IPS DF 6.9 (cell line): Measurements from ENCODE around the gene FAXC.
"Not testable (repeated sequence)": the region's sequence is repeated elsewhere in the genome, so short reads cannot be mapped to it uniquely, and the experiment has no call there.

Experiments
- DNase-seq: peaks from one replicate; pipeline ENCODE4 v3.0.0-alpha.2; 2013; ENCODE audit warnings: low read depth, low spot score
- H3K27ac ChIP-seq: one replicate; pipeline ENCODE4 v1.5.1; 2013; ENCODE audit warnings: low read length, control low read depth
- H3K27me3 ChIP-seq: 2 replicates; pipeline ENCODE4 v1.6.1; 2013; ENCODE audit warnings: mild to moderate bottlenecking, low read length; ENCODE audit not compliant: control insufficient read depth, insufficient read depth
- H3K36me3 ChIP-seq: 2 replicates; pipeline ENCODE4 v1.6.1; 2013; ENCODE audit warnings: low read length; ENCODE audit not compliant: control insufficient read depth, insufficient read depth
- H3K4me1 ChIP-seq: 2 replicates; pipeline ENCODE4 v1.6.1; 2013; ENCODE audit warnings: low read length; ENCODE audit not compliant: control insufficient read depth, insufficient read depth
- H3K4me3 ChIP-seq: 2 replicates; pipeline ENCODE4 v1.5.1; 2013; ENCODE audit warnings: mild to moderate bottlenecking, low read length
- H3K9me3 ChIP-seq: 2 replicates; pipeline ENCODE4 v1.6.1; 2013; ENCODE audit warnings: low read length, inconsistent platforms; ENCODE audit not compliant: control insufficient read depth, insufficient read depth
- WGBS: extraction: QIAGEN DNeasy Blood & Tissue Kit; methylation state at CpG from one replicate; pipeline ENCODE4 v1.1.7; 2013; ENCODE audit warnings: mixed read lengths, missing lambda C conversion rate; ENCODE audit not compliant: insufficient read length, insufficient coverage; 5-methylcytosine and 5-hydroxymethylcytosine counted together

The FAXC gene

DNA sequence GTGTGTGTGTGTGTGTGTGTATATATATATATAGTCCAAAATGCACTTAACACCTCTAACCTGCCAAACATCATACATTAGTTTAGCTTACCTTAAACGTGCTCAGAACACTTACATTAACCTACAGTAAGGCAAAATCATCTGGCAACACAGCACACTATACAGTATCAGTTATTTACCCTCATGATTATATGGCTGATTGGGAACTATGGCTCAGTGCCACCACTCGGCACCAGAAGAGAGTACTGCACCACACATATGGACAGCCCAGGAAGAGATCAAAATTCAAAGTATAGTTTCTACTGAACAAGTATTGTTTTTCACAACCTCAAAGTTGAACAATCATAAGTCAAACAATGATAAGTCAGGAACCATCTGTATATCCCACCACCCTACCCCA, 59.8 kb downstream of the FAXC start:
- Histone ChIP-seq H3K36me3 (no peaks in the 10 kb centered on the region; the same call in 1 of the 2 replicates), H3K27me3 (no peaks in the 10 kb centered on the region), H3K4me1 (no peaks in the 10 kb centered on the region), H3K27ac (no peak overlapping the region), H3K9me3 (no peaks in the 10 kb centered on the region), H3K4me3 (no peak overlapping the region)
- no CpG with 5 or more reads among the region's 2 CpGs for WGBS
- DNase-seq: no peak

DNA sequence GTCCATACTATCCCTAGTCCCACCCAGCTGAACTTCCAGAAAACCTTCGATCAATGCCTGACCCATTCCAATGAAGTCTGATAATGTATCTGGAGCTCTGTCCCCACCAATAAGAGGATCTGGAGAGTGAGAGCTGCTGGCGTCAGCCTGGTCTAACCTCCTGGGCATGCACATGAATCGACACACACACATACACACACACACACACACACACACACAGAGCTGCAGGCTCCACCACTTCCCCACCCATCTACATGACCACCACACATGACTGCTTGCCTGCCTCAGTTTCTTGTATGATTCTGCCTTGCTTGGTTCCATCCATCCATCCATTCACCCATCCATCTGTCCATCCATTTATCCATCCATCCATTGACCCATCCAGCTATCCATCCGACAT, 60.8 kb downstream of the FAXC start:
- no CpG with 5 or more reads among the region's 4 CpGs for WGBS
- Histone ChIP-seq H3K27ac (no peak overlapping the region), H3K36me3 (no peaks in the 10 kb centered on the region; the same call in 1 of the 2 replicates), H3K4me1 (no peaks in the 10 kb centered on the region), H3K9me3 (no peaks in the 10 kb centered on the region), H3K4me3 (no peak overlapping the region), H3K27me3 (no peaks in the 10 kb centered on the region)
- DNase-seq: no peak

DNA sequence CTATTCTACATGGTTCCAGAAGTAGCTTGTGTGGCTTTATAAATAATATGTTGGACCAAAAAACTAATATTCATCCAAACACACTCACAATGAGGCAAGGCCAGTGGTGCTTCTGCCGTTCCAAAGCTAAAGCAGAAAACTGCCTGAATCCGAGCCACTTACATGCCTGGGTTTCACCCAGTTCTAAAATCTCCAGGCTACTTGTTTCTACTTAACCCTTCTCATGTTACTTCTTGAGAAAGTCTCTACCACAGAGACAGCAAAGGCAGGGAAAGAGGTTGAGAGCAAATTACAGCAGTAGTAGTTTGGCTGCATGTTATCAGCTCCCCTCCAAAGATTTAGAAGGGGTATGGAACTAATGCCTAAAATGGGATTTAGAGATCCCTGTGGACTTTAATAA, 62.0 kb downstream of the FAXC start:
- no peak for DNase-seq
- no CpG with 5 or more reads among the region's 2 CpGs for WGBS
- H3K27ac ChIP-seq: no peak overlapping the region

DNA sequence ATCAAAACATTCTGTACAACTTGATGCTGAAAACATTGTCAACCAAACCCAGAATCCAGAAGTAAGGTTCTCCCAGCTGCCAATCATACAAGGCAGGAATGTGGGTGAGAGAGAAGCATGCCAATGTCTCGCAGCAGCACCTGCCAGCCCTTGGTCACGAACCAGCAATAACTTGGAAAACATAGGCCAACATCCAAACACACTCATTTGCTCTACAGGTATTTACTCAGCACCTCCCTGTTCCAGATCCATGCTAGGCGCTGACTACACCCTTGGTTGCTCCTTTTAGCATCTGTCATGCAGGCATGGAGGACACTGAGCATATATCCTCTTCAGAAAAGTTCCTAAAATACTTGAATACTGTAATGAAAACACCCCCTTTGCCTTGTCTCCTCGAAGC, 63.6 kb downstream of the FAXC start:
- H3K36me3 ChIP-seq: no peaks in the 10 kb centered on the region
- WGBS: no CpG with 5 or more reads among the region's 4 CpGs
- H3K9me3 ChIP-seq: no peaks in the 10 kb centered on the region
- no peak for DNase-seq
- H3K27ac ChIP-seq: no peak overlapping the region
- H3K4me1 ChIP-seq: no peaks in the 10 kb centered on the region
- H3K4me3 ChIP-seq: no peak overlapping the region
- H3K27me3 ChIP-seq: no peaks in the 10 kb centered on the region

More for the DNA sequence above, 62.0 kb downstream of the FAXC start:
- no peaks in the 10 kb centered on the region for H3K9me3 ChIP-seq
- no peak overlapping the region for H3K4me3 ChIP-seq
- H3K27me3 ChIP-seq: no peaks in the 10 kb centered on the region
- no peaks in the 10 kb centered on the region for H3K4me1 ChIP-seq
- H3K36me3 ChIP-seq: no peaks in the 10 kb centered on the region; the same call in 1 of the 2 replicates

DNA sequence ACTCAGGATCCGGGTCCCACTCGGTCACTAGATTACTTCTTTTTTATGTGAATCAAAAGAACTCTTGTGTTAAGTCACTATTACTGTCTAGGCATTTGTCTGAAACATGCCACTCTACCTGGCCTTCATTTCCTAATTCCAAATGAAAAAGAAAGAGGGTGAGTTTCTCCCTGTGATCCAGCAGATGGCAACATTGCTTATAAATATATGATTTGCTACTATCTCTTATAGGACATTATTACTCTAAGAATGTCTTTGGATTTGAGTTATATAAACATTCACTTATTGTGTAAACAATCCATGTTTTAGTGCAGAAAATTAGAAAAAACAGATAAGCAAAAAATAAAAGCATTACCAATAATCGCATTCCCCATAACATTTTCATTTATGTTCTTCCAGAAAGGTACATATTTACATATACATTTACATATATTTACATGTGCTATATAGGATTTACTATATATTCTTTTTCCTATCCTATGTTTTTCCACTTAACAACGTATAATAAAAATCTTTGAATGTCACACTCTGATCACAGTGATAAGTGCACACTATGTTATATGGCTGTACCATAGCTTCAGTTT, 66.9 kb downstream of the FAXC start:
- WGBS: no CpG with 5 or more reads among the region's 4 CpGs
- DNase-seq: no peak
- H3K4me3 ChIP-seq: no peak overlapping the region
- no peaks in the 10 kb centered on the region for H3K9me3 ChIP-seq
- H3K4me1 ChIP-seq: no peaks in the 10 kb centered on the region
- no peaks in the 10 kb centered on the region for H3K27me3 ChIP-seq
- H3K36me3 ChIP-seq: no peaks in the 10 kb centered on the region
- no peak overlapping the region for H3K27ac ChIP-seq

DNA sequence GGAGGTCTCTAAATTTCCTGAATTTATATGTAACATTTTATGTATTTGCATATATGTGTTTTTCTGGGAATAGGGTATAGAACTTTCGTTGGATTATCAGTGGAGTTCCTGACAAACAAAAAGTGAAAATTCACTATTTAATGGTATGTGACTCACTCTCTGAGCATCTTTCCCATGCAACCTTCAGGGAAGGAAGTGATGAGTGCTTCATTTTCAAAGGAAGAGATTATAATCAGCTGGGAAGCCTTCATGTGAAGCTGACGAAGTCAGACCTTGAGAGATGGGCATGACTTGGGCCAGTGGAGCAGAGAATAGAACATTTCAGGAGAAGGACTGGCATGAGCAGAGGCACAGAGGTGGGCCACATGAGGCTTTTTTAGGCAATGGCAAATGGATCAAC, 72.7 kb downstream of the FAXC start:
- no CpG with 5 or more reads among the region's 2 CpGs for WGBS
- Histone ChIP-seq H3K4me3 (no peak overlapping the region), H3K27me3 (no peaks in the 10 kb centered on the region), H3K36me3 (no peaks in the 10 kb centered on the region), H3K4me1 (no peaks in the 10 kb centered on the region), H3K9me3 (no peaks in the 10 kb centered on the region), H3K27ac (no peak overlapping the region)
- no peak for DNase-seq

DNA sequence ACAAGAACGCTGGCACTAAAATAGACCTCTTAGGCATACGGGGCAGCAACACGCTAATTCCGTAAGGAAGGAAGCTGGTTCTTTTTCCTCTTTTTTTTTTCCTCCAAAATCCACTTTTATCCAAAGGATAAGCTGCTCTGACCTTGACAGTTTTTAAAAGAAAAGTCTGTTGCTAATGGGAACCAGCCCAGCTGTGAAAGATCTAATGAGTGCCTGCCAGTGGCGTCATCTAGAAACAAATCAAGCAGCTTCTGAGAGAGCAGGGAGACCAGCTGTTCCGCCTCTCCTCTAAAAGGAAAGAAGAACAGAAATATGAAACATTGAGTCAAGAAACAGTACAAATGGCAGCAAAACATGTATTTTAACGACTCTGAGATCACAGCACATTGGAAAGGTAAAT, 78.6 kb downstream of the FAXC start:
- Histone ChIP-seq H3K9me3 (no peaks in the 10 kb centered on the region), H3K36me3 (no peaks in the 10 kb centered on the region), H3K4me3 (no peak overlapping the region), H3K4me1 (0 out of 2 replicates have a peak, but pooled peaks cover 4% of the 10 kb centered on the region), H3K27ac (no peak overlapping the region), H3K27me3 (no peaks in the 10 kb centered on the region)
- no peak for DNase-seq
- WGBS: no CpG with 5 or more reads among the region's 7 CpGs

DNA sequence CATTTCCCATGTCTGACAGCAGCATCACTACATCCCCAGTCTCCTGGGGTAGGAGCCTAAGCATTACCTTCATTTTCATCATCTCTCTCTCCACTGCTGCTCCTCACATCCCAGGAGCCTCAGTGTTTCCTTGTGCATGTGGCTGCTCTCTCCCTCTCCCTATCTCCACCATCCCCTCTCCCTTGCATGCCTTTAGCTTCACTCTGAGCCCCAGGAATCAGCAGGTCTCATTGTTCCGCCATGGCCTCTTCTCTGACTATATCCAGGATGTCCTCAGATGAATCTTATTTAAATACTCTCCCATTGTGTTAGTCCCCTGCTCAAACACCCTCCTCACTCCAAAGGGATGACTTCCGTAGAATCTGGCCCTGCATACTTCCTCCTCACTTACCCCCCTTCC, 79.4 kb downstream of the FAXC start:
- Histone ChIP-seq H3K27ac (no peak overlapping the region), H3K9me3 (no peaks in the 10 kb centered on the region), H3K4me3 (no peak overlapping the region), H3K36me3 (no peaks in the 10 kb centered on the region), H3K27me3 (no peaks in the 10 kb centered on the region), H3K4me1 (0 out of 2 replicates have a peak, but pooled peaks cover 4% of the 10 kb centered on the region)
- DNase-seq: no peak
- no CpG with 5 or more reads among the region's 2 CpGs for WGBS

DNA sequence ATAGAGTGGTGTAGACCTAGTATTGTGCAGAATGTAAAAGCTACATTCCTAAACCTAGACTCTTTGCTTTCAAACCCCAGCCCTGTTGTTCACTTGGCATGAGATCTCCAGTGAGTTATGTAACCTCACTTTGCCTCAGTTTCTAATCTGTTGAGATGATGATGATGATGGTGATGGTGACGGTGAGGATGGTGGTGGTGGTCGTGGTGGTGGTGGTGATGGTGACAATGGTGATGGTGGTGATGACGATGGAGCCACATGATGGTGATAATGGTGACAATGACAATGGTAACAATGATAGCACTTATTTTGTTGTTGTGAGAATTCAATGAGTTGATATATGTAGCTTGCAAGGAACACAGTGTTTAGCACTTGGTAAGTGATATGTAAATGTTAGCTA, 80.3 kb downstream of the FAXC start:
- H3K36me3 ChIP-seq: no peaks in the 10 kb centered on the region
- no peak overlapping the region for H3K4me3 ChIP-seq
- WGBS: no CpG with 5 or more reads among the region's 3 CpGs
- no peak overlapping the region for H3K27ac ChIP-seq
- H3K27me3 ChIP-seq: no peaks in the 10 kb centered on the region
- no peak for DNase-seq
- H3K9me3 ChIP-seq: no peaks in the 10 kb centered on the region
- H3K4me1 ChIP-seq: 0 out of 2 replicates have a peak, but pooled peaks cover 4% of the 10 kb centered on the region

DNA sequence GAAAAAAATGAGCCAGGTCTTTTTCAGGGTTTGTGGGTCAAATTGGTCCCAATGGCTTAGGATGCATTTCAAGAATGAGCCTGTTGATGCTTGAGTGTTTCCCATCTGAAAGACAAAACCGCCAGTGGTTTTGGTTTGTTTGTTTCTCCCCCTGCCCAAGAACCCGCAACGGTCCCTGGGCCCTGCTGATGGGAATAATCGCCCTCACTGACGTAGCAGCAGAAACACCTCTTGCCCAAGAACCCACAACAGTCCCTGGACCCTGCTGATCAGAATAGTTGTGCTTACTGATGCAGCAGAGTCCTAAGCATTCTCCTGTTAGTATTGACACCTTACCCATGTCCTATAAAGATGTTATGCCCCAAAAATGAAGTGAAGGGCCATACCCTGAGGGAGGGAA, 82.5 kb downstream of the FAXC start:
- no CpG with 5 or more reads among the region's 5 CpGs for WGBS
- H3K27me3 ChIP-seq, H3K9me3 ChIP-seq, DNase-seq, H3K4me1 ChIP-seq, H3K27ac ChIP-seq, H3K4me3 ChIP-seq, H3K36me3 ChIP-seq: not testable (repeated sequence)

DNA sequence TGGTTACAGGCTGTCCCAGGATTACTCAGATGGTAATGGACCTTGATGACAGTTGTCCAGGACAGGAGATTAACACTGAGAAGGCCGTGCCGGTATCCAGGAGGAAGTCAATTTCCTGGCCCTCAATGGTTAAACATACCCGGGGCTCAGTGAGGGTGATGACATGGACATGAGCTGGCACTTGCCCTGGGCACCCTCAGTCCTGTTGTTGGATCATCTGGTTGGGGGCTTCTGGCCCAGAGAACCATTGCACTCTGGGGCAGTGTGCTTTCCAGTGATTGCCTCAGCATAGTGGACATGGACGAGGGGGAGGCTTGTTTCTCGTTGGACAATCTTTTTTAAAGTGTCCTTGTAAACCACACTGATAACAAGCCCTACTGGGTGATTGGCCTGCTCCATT, 84.0 kb downstream of the FAXC start:
- not testable (repeated sequence) for H3K4me3 ChIP-seq, H3K27me3 ChIP-seq, H3K9me3 ChIP-seq, H3K27ac ChIP-seq, H3K36me3 ChIP-seq, H3K4me1 ChIP-seq, DNase-seq
- no CpG with 5 or more reads among the region's 5 CpGs for WGBS
